OCI-LY3 (cell line): ENCODE measurements around the gene OAF.
A peak's percentile ranks its signal among the peaks of the same experiment; 100 is the strongest.
"Not testable (repeated sequence)": the region's sequence is repeated elsewhere in the genome, so short reads cannot be mapped to it uniquely, and the experiment has no call there.

Experiments used
- H2AFZ ChIP-seq: fragments of 200-600, 300-600 bp; shearing (Covaris generic); 2 replicates; pipeline ENCODE4 v1.6.0; 2014; ENCODE audit warnings: antibody characterized with exemption, low read depth, low read length
- H3K27ac ChIP-seq: fragments of 200-600, 300-600 bp; sonication (generic); 2 replicates; pipeline ENCODE4 v1.5.1; 2014; ENCODE audit warnings: mild to moderate bottlenecking, low read length, moderate library complexity, mixed read lengths
- H3K27me3 ChIP-seq: fragments of 200-600, 300-600 bp; sonication (generic); 2 replicates; pipeline ENCODE4 v1.6.1; 2014; ENCODE audit warnings: low read depth, low read length, mixed read lengths
- H3K36me3 ChIP-seq: fragments of 200-600, 300-600 bp; sonication (generic); replicated peaks from 2 replicates; pipeline ENCODE3; 2014; ENCODE audit warnings: low read depth, low read length, mixed read lengths
- H3K4me1 ChIP-seq: fragments of 300-600, 200-600 bp; sonication (generic); 2 replicates; pipeline ENCODE4 v1.6.1; 2014; ENCODE audit warnings: low read length, mixed read lengths
- H3K4me2 ChIP-seq: fragments of 200-600, 300-600 bp; sonication (generic); 2 replicates; pipeline ENCODE4 v1.6.1; 2014; ENCODE audit warnings: low read length, mixed read lengths
- H3K4me3 ChIP-seq: fragments of 300-600, 200-600 bp; sonication (generic); 2 replicates; pipeline ENCODE4 v1.5.1; 2014; ENCODE audit warnings: antibody characterized with exemption, mild to moderate bottlenecking, low read length, moderate library complexity
- H3K79me2 ChIP-seq: fragments of 300-600, 200-600 bp; shearing (Covaris generic); 2 replicates; pipeline ENCODE4 v1.6.1; 2014; ENCODE audit warnings: mild to moderate bottlenecking, low read length, mixed read lengths
- H3K9ac ChIP-seq: fragments of 300-600, 200-600 bp; shearing (Covaris generic); 2 replicates; pipeline ENCODE4 v1.6.0; 2014; ENCODE audit warnings: mild to moderate bottlenecking, low read length, moderate library complexity
- H3K9me3 ChIP-seq: fragments of 200-600, 300-600 bp; shearing (Covaris generic); 2 replicates; pipeline ENCODE4 v1.6.1; 2014; ENCODE audit warnings: low read length, mixed read lengths; ENCODE audit not compliant: insufficient read depth
- H4K20me1 ChIP-seq: fragments of 200-600, 300-600 bp; sonication (generic); 2 replicates; pipeline ENCODE4 v1.6.1; 2016; ENCODE audit warnings: low read length, mixed read lengths; ENCODE audit not compliant: insufficient read depth
- CTCF ChIP-seq: fragments of 200-600, 300-600 bp; sonication (generic); IDR thresholded peaks from 2 replicates; pipeline ENCODE4 v1.5.1; 2014; ENCODE audit warnings: antibody characterized with exemption, low read length, low read depth
- EZH2phosphoT487 ChIP-seq: fragments of 200-600 bp; shearing (Covaris generic); IDR thresholded peaks from 2 replicates; pipeline ENCODE4 v1.6.1; 2018; ENCODE audit warnings: antibody characterized with exemption, mixed run types, low read depth

The OAF gene

GRCh38 chr11:120245434-120245833 is 34.6 kb downstream of the OAF start:
- no peaks in the 10 kb centered on the region for H3K36me3 ChIP-seq
- H3K4me3 ChIP-seq = no peak overlapping the region
- peaks cover 84% of the 10 kb centered on the region for H3K27me3 ChIP-seq
- H3K27ac ChIP-seq = no peak overlapping the region
- H2AFZ ChIP-seq = no peak overlapping the region
- TF ChIP-seq CTCF (no peak), EZH2phosphoT487 (no peak)
- no peaks in the 10 kb centered on the region for H3K79me2 ChIP-seq
- H3K4me2 ChIP-seq = no peak overlapping the region
- H3K9ac ChIP-seq = no peak overlapping the region
- H3K9me3 ChIP-seq = no peaks in the 10 kb centered on the region
- peaks cover 18% of the 10 kb centered on the region; the same call in 1 of the 2 replicates for H4K20me1 ChIP-seq
- H3K4me1 ChIP-seq = peaks cover 30% of the 10 kb centered on the region

DNA sequence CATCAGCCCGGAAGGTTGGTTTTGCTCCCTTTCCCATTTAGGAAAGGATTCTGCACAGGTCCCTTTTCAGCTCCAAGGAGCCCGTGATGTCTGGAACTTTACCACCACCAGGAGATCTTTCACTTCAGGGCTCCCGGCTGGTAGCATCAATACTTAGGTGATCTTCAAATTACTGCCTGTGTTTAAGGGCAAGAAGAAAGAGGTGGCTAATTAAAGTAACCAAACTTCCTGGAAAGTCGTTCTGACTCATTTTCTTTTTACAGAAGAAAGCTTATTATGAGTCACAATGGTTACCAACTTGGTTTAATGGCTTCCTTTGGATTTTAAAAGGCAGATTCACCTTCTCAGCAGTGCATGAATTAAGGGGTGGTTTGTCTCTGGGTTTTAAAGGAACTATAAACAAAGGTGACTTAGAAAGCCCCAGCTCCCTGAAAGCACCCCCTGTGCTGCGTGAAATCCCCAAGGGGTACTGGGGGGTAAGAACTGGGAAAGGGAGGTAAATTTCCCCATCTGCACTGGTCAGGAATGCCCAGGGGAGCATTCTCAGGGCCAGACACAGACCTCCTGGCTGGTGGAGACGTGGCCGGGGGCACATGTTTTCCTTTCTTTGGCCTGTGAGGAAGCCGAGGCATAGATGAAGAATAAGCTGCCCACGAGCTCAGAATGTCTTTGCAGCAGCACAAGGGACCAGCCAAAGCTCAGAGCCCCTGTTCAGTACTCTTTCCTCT is 37.9 kb downstream of the OAF start:
- Histone ChIP-seq H3K9ac (no peak overlapping the region), H3K4me1 (peaks cover 30% of the 10 kb centered on the region), H3K36me3 (no peaks in the 10 kb centered on the region), H3K9me3 (no peaks in the 10 kb centered on the region), H3K79me2 (no peaks in the 10 kb centered on the region), H3K27me3 (peaks cover 84% of the 10 kb centered on the region), H2AFZ (no peak overlapping the region), H3K4me3 (peak overlapping the region; percentile 48), H3K4me2 (peak overlapping the region; percentile 67), H3K27ac (no peak overlapping the region), H4K20me1 (peaks cover 18% of the 10 kb centered on the region; the same call in 1 of the 2 replicates)
- 0 out of 2 replicates have a peak, but pooled peaks have one; percentile 56 for TF ChIP-seq EZH2phosphoT487
- TF ChIP-seq CTCF = no peak

DNA sequence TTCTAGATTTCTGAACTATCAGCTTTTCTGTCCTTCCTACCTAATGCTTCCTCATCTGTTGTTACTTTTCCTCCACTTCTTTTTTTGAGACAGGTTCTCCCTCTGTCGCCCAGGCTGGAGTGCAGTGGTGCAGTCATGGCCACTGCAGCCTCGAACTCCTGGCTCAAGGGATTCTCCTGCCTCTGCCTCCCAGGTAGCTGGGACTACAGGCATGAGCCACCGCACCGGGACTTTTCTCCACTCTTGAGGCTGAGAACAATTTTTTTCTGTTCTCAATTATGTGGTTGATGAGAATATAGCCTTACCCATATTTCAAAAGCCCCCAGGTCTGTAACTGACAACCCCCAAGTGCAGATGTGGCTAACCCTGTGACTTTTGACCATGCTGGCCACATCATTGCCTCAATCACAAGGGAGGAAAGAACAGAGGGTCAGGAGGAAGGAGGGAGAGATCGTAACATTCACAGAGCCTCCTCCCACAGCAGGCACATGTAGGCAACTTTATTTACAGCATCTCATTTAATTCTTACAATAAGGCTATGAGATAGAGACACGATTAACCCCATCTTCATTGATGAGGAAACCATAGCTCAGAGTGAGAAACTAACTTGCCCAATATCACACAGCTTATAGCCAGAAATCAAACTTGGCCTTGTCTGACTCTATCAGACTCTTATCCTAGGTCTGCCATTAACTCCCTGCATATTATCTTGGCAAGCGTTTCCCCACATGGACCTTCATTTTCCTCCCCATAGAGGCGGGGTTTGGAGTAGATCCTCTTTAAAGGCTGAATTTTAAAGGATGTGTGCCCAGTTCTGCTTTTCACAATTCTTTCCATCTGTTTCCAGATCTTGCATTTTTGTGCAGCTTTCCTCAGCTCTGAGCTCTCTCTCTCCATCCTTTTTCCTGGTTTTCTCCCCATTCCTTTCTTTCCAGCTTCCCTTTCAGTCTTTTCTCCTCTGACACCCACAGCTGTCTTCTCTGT is 38.7 kb downstream of the OAF start:
- no peak overlapping the region for H3K9ac ChIP-seq

DNA sequence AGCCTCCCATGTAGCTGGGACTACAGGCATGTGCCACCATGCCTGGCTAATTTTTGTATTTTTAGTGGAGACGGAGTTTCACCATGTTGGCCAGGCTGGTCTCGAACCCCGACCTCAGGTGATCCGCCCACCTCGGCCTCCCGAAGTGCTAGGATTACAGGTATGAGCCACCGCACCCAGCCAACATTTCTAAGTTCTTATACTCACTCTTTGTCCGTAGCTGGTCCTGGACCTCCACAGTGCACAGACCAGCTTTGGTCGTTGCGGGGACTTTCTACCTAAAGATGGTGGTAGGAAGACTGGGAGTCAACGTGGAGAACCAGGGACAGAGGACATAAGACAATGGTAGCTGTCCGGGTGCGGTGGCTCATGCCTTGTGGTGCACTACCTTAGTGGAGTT is 42.5 kb downstream of the OAF start:
- H3K4me3 ChIP-seq, H3K36me3 ChIP-seq, H3K79me2 ChIP-seq, H3K27ac ChIP-seq, H3K9me3 ChIP-seq, H2AFZ ChIP-seq, H3K4me2 ChIP-seq, H3K9ac ChIP-seq: not testable (repeated sequence)
- H3K27me3 ChIP-seq = peaks cover 83% of the 10 kb centered on the region
- peaks cover 40% of the 10 kb centered on the region for H3K4me1 ChIP-seq
- peaks cover 13% of the 10 kb centered on the region for H4K20me1 ChIP-seq

More for the DNA sequence above, 38.7 kb downstream of the OAF start:
- H3K79me2 ChIP-seq = no peaks in the 10 kb centered on the region
- peaks cover 85% of the 10 kb centered on the region for H3K27me3 ChIP-seq
- TF ChIP-seq EZH2phosphoT487 (no peak), CTCF (no peak)
- no peak overlapping the region for H3K27ac ChIP-seq
- H3K36me3 ChIP-seq = no peaks in the 10 kb centered on the region
- H2AFZ ChIP-seq = no peak overlapping the region
- H3K9me3 ChIP-seq = no peaks in the 10 kb centered on the region
- no peak overlapping the region for H3K4me3 ChIP-seq
- H4K20me1 ChIP-seq = peaks cover 18% of the 10 kb centered on the region; the same call in 1 of the 2 replicates
- peak overlapping the region; percentile 67 for H3K4me2 ChIP-seq
- peaks cover 30% of the 10 kb centered on the region for H3K4me1 ChIP-seq
